GM18868 (cell line): ENCODE data around the gene PSMD14.
A peak's percentile ranks its signal among the peaks of the same experiment; 100 is the strongest.
"Not testable (repeated sequence)": the region's sequence is repeated elsewhere in the genome, so short reads cannot be mapped to it uniquely, and the experiment has no call there.

Experiments used
- ATAC-seq: cut with Tn5 transposase; IDR thresholded peaks from one replicate; pipeline ENCODE4 v1.9.1; 2021; ENCODE audit warnings: mild to moderate bottlenecking, moderate library complexity; ENCODE audit not compliant: unreplicated experiment

Gene PSMD14

DNA sequence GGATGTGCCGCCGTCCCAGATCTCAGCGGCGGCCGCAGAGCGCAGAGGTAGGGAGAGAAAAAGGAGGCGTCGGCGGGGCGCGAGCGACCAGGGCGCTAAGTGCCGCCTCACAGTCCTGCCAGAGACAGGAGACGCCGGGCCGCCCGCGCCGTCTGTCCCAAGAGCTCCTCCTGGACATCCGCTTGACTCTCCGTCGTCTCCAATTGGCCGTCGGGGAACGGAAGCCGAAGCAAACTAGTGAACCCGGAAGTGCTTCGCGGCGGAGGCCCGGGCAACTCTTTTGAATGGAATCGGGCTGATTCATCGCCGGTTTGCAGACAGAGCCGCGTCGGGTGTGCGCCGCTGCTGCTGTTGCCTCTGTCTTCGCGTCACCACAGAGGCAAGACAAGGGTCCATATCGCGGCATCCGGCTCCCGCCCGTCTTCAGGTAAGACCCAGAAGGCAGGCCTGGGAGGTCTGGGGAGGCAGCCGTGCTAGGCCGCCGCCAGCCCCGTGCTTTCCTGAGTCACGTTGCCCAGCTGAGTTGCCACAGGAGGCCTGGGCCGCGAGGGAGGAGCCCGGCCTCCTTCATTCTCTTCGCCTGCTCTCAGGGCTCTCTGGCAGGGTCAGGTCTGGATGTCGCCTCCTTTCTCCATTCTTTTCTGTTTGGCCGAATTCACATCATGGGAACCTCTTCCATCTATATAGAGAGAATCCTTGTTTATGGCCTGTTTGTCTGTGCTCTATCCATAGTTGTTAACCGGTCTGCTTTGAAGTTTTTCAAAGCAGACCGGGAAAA is at the start of gene PSMD14:
PSMD14 (plus strand) TSS at position 248 of the 778 bp plus-strand sequence. CDS start 10,401 bp downstream, outside the sequence.
- ATAC-seq = peak; percentile 97

GRCh38 chr2:161265874-161266273 is 42.4 kb upstream of the PSMD14 start:
- no peak for ATAC-seq

DNA sequence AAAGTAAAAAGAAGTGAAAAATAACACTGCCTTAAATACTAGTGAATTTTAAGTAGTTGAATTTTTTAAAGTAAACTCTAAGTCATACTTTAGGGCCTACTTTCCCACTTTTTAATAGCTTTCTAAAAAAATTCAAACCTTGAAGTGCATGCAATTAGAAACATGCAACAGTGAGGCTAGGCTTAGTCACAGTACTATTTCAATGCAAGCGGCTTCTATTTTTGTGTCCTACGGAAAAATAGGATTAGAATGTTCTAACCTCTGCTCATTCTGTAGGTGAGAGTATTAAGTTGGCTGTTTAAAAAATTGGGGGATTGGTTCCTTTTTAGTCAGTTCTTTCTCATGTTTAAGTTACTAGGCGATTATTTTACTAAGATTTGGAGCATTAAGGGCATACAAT is 39.1 kb upstream of the PSMD14 start:
- no peak for ATAC-seq

GRCh38 chr2:161273038-161273760 is 35.0 kb upstream of the PSMD14 start:
- peak; percentile 92 for ATAC-seq

DNA sequence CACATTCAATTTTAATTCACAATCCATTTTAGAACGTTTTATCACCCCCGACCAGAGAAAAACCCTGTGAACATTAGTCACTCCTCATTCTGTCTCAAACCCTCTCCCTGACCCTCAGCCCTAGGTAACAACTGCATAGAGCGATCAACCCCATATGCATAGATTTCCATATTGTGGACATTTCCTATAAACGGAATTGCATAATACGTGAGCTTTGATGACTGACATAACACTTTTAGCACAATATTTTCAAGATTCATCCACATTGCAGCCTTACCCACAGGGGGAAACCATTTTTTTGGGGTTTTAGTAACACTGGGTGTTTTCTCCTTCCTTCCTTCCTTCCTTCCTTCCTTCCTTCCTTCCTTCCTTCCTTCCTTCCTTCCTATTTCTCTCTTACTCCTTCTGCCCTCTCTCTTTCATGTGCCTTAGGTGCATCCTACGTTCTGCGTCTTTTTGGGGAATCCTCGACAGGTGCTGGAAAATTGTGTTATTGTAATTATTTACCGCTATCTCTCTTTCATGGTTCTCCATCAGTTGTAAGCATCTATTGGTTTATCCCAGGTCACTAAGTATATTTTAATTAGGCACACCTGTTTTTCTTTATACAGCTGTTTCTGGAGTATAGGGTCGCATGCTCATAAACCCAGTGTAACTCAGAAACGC is 29.5 kb upstream of the PSMD14 start:
- ATAC-seq = not testable (repeated sequence)

DNA sequence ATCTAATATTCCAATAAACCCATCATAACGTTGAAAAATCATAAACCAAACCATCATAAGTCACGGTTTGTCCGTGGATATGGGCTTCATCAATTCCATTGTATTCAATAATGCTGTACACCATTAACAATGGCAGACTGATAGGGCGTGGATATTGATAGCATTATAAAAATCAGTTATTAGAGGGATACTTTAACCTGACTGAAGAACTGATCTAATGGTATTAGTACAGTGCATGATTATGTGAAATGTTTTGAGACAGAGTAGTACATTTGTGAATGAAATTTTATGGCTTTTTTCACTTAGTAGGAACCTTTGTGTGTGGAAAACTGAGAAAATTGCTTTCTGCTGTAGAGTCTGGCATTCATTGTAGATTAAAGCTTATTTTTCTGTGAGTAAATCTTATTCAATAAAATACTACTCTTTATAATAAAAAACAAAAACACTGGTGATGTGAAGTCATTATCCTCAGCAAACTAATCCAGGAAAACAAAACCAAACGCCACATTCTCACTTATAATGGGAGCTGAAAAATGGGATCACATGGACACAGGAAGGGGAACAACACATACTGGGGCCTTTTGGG is 28.9 kb upstream of the PSMD14 start:
- not testable (repeated sequence) for ATAC-seq

- ATAC-seq = not testable (repeated sequence)
Measured at GRCh38 chr2:161280906-161281323, 27.3 kb upstream of the PSMD14 start.

DNA sequence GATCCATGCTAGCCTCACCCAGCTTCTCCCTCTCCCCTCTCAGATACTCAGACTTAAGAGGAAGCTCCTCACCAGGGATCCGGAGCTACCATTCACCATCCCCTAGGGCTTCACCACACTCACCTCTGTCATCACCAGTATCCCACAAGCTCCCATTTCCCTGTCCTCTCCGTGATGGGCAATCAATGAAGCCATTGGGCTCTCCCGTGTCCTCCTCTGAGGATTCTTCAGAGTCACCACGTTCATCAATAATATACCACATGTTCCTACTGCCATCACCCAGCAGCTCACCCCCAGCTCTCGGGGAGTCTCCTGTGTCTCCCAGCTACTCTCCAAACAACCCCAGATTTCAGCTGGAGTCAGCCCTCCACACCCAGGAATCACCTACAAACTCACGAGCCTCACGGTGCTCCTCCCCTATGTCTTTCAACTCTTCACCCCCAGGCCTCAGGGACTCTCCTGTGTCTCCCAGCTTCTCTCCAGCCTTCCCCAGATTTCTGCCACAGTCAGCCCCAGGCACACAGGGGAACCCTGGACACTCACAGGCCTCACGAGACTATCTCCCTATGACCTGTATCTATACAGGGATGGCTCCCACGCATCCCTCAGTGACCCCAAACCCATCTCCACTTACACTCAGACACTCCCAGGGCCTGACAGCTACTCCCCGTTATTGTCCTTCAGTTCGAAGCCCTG is 26.5 kb upstream of the PSMD14 start:
- ATAC-seq = not testable (repeated sequence)

DNA sequence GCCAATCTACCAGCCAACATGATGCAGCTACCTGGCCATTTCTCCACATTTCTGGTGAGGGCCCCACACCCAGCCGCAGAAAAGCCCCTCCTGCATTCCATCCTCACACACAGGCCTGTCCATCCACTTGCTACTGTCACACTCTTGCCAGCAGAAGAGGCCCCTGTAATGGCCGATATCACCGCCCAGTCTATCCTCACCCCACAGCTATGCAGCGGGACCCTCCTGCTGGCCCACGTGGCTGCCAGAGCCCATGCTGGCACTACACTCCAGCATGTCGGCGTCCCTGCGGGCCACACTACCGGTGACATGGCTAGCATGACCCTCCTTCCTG is 25.9 kb upstream of the PSMD14 start:
- ATAC-seq = not testable (repeated sequence)

GRCh38 chr2:161283926-161284325 is 24.3 kb upstream of the PSMD14 start:
- ATAC-seq = no peak

GRCh38 chr2:161303535-161304050 is 4.6 kb upstream of the PSMD14 start:
- no peak for ATAC-seq

DNA sequence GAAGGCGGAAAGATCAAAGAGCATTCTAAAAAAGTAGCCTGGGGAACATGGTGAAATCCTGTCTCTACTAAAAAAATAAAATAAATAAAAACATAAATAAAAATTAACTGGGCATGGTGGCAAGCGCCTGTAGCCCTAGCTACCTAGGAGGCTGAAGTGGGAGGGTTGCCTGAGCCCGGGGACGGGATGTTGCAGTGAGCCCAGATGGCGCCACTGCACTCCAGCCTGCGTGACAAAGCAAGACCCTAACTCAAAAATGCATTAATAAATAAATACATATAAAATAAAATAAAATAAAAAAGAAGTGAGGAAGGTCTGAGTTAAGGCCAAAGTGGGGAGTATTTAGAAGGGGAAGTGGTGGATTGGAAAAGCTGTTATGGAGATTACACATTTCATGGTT is 1.3 kb upstream of the PSMD14 start:
- ATAC-seq = no peak

GRCh38 chr2:161307676-161308075 is 549 bp upstream of the PSMD14 start:
- no peak for ATAC-seq

GRCh38 chr2:161312996-161313395 is 4.8 kb downstream of the PSMD14 start:
- no peak for ATAC-seq

DNA sequence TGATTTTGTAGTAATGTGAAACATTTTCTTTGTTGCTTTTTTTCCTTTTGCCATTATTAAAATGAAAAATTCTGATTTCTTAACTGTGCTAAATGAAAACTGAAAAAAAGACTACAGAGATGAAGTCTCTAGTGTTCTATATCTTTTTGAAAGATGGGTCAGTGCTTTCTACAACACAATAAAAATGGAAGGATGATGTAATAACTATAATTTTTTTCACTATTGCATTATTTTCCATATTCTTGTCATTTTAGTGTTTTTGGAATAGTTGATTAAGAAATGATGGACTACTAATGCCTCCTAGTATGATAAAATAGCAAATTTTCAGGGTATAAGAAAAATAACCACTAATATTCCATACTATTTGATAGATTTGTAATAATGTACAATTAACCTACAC is 7.2 kb downstream of the PSMD14 start:
- no peak for ATAC-seq

GRCh38 chr2:161316701-161317100 is 8.5 kb downstream of the PSMD14 start:
- ATAC-seq = no peak

DNA sequence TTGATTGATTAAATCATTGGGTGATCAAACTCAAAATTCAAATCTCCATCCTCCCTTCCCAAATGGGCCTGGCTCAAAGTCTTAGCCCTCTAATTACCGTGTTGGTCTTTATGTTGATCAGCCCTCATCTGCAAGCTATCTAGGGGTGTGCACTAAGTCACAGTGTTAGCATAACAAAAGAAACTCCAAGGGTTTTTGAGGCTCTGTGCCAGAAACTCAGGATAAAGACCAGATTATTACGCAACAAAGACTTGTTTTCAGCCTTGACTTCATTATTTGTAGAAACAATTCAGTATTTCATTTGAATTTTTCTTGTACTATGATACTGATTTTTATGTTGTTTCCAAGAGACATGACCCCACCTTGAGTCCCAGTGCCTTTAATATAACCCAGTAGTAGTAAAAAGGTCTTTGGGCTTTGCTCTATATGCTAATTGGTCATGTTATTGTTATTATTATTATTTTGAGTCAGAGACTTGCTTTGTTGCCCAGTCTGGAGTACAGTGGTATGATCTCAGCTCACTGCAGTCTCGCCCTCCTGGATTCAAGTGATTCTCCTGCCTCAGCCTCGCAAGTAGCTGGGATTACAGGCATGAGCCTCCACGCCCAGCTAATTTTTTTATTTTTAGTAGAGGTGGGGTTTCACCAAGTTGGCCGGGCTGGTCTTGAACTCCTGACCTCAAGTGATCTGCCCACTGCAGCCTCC is 13.9 kb downstream of the PSMD14 start:
- ATAC-seq = no peak

GRCh38 chr2:161324876-161325275 is 16.7 kb downstream of the PSMD14 start:
- ATAC-seq = no peak

DNA sequence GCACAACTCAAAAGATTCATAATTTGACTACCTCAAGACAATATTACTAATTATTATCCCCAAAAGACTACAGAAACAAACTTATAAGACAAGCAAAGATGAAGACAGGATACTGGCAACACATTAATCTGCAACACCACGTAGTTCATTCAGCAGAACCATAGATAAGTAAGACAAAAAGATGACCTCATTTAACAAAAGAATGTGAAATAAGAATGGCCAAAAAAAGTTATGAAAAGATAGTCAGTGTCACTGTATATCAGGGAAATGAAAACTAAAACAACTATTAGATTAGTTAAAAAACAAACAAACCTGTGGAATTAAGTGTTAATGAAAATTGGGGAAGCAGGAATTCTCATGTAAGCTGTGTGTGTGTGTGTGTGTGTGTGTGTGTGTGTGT is 19.4 kb downstream of the PSMD14 start:
- ATAC-seq = no peak

- no peak for ATAC-seq
Measured at GRCh38 chr2:161332371-161332967, 24.2 kb downstream of the PSMD14 start.
